IPS-18c (cell line): ENCODE data around the gene REEP6.

ENCODE experiments used
- H3K4me3 ChIP-seq: 2 replicates; pipeline ENCODE4 v1.7.0; 2013; ENCODE audit warnings: low read depth, mild to moderate bottlenecking, low read length, moderate library complexity; ENCODE audit not compliant: insufficient read depth
- H3K9me3 ChIP-seq: one replicate; pipeline ENCODE4 v1.6.1; 2013; ENCODE audit warnings: mild to moderate bottlenecking, low read length, moderate library complexity; ENCODE audit not compliant: control insufficient read depth, insufficient read depth

REEP6 gene

GRCh38 chr19:1455002-1455335, 36.0 kb upstream of the REEP6 start:
- H3K9me3 ChIP-seq: peaks cover 2% of the 10 kb centered on the region
- H3K4me3 ChIP-seq: peak overlapping the region; percentile 20; the same call in 1 of the 2 replicates

- peak overlapping the region; percentile 20; the same call in 1 of the 2 replicates for H3K4me3 ChIP-seq
- H3K9me3 ChIP-seq: peaks cover 2% of the 10 kb centered on the region
Measured at GRCh38 chr19:1455336-1456120, 35.5 kb upstream of the REEP6 start.

GRCh38 chr19:1456121-1456900, 34.7 kb upstream of the REEP6 start:
- Histone ChIP-seq H3K4me3 (no peak overlapping the region), H3K9me3 (peaks cover 2% of the 10 kb centered on the region)

- Histone ChIP-seq H3K4me3 (no peak overlapping the region; the same call in 1 of the 2 replicates), H3K9me3 (peaks cover 2% of the 10 kb centered on the region)
Measured at GRCh38 chr19:1457031-1457739, 33.8 kb upstream of the REEP6 start.

- Histone ChIP-seq H3K9me3 (peaks cover 2% of the 10 kb centered on the region), H3K4me3 (no peak overlapping the region)
Measured at GRCh38 chr19:1457892-1458291, 33.1 kb upstream of the REEP6 start.

- Histone ChIP-seq H3K9me3 (peaks cover 2% of the 10 kb centered on the region), H3K4me3 (no peak overlapping the region)
Measured at GRCh38 chr19:1459479-1459878, 31.5 kb upstream of the REEP6 start.

- no peak overlapping the region for H3K4me3 ChIP-seq
- peaks cover 2% of the 10 kb centered on the region for H3K9me3 ChIP-seq
Measured at GRCh38 chr19:1460033-1460995, 30.7 kb upstream of the REEP6 start.

GRCh38 chr19:1461862-1462261, 29.1 kb upstream of the REEP6 start:
- H3K4me3 ChIP-seq: no peak overlapping the region
- peaks cover 4% of the 10 kb centered on the region for H3K9me3 ChIP-seq

- no peak overlapping the region for H3K4me3 ChIP-seq
Measured at GRCh38 chr19:1465191-1466016, 25.6 kb upstream of the REEP6 start.

GRCh38 chr19:1466018-1466460, 24.9 kb upstream of the REEP6 start:
- H3K9me3 ChIP-seq: peaks cover 4% of the 10 kb centered on the region
- peak overlapping the region; percentile 9; the same call in 1 of the 2 replicates for H3K4me3 ChIP-seq

More at GRCh38 chr19:1465191-1466016, 25.6 kb upstream of the REEP6 start:
- peaks cover 4% of the 10 kb centered on the region for H3K9me3 ChIP-seq

- Histone ChIP-seq H3K9me3 (peaks cover 4% of the 10 kb centered on the region), H3K4me3 (peak overlapping the region; percentile 40)
Measured at GRCh38 chr19:1466461-1467214, 24.3 kb upstream of the REEP6 start.

GRCh38 chr19:1467215-1467489, 23.8 kb upstream of the REEP6 start:
- Histone ChIP-seq H3K4me3 (peak overlapping the region; percentile 40), H3K9me3 (peaks cover 4% of the 10 kb centered on the region)

- H3K4me3 ChIP-seq: peak overlapping the region; percentile 40; the same call in 1 of the 2 replicates
- H3K9me3 ChIP-seq: peaks cover 4% of the 10 kb centered on the region
Measured at GRCh38 chr19:1467490-1468273, 23.3 kb upstream of the REEP6 start.

GRCh38 chr19:1468274-1468820, 22.6 kb upstream of the REEP6 start:
- H3K9me3 ChIP-seq: peaks cover 4% of the 10 kb centered on the region
- H3K4me3 ChIP-seq: no peak overlapping the region
